ENCODE measurements around the gene PCNX3.

DNA sequence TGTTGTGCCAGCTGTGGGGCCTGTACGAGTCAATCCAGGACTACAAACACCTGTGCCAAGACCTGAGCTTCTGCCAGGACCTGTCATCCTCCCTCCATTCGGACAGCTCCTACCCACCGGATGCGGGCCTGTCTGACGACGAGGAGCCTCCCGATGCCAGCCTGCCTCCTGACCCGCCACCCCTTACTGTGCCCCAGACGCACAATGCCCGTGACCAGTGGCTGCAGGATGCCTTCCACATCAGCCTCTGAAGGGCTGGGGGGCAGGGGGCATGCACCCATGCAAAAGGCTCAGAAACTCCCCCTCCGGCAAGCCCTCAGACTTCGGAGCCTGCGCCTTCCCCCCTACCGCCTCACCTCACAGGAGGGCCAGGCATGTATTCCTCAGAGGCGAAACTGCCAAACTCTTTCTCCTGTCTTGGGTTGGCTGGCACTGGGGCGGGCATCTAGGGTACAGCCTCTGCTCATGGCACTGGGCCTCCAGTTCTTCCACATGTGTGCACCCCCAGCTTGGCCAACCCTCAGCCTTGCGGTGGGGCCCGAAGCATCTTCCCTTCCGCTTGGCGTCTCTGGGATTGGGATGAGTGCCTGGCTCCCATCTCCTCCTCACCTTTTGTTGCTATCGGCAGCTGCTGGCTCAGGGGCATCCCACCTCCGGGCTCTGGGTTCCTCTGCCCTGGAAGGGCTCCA is 42.0 kb upstream of the PCNX3 start:
- TF ChIP-seq, protein P1, sequence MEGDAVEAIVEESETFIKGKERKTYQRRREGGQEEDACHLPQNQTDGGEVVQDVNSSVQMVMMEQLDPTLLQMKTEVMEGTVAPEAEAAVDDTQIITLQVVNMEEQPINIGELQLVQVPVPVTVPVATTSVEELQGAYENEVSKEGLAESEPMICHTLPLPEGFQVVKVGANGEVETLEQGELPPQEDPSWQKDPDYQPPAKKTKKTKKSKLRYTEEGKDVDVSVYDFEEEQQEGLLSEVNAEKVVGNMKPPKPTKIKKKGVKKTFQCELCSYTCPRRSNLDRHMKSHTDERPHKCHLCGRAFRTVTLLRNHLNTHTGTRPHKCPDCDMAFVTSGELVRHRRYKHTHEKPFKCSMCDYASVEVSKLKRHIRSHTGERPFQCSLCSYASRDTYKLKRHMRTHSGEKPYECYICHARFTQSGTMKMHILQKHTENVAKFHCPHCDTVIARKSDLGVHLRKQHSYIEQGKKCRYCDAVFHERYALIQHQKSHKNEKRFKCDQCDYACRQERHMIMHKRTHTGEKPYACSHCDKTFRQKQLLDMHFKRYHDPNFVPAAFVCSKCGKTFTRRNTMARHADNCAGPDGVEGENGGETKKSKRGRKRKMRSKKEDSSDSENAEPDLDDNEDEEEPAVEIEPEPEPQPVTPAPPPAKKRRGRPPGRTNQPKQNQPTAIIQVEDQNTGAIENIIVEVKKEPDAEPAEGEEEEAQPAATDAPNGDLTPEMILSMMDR (IDR thresholded peaks at IDR 0.05) = no peak
- TF ChIP-seq POLR2A (IDR thresholded peaks at IDR 0.05) = no peak

All from body of pancreas (tissue), 4 donors.